Mucosa of stomach (tissue), 1 donor: ENCODE results near the gene DNAH1.

ENCODE experiments used
- H3K27me3 ChIP-seq: one replicate; pipeline ENCODE4 v1.7.0; 2013; ENCODE audit warnings: mild to moderate bottlenecking, low read length; ENCODE audit not compliant: control insufficient read depth, insufficient read depth
- H3K36me3 ChIP-seq: one replicate; pipeline ENCODE4 v1.7.0; 2013; ENCODE audit warnings: low read length; ENCODE audit not compliant: control insufficient read depth, insufficient read depth
- H3K4me1 ChIP-seq: one replicate; pipeline ENCODE4 v1.7.0; 2013; ENCODE audit warnings: mild to moderate bottlenecking, low read length; ENCODE audit not compliant: control insufficient read depth, insufficient read depth
- H3K4me3 ChIP-seq: one replicate; pipeline ENCODE4 v1.7.0; 2013; ENCODE audit warnings: low read length
- H3K9ac ChIP-seq: one replicate; pipeline ENCODE4 v1.7.0; 2013; ENCODE audit warnings: mild to moderate bottlenecking, low read length, moderate library complexity
- H3K9me3 ChIP-seq: one replicate; pipeline ENCODE4 v1.7.0; 2013; ENCODE audit warnings: mild to moderate bottlenecking, low read length, moderate library complexity; ENCODE audit not compliant: control insufficient read depth
- donor health status: Pancreatic carcinoma.

DNAH1 gene

DNA sequence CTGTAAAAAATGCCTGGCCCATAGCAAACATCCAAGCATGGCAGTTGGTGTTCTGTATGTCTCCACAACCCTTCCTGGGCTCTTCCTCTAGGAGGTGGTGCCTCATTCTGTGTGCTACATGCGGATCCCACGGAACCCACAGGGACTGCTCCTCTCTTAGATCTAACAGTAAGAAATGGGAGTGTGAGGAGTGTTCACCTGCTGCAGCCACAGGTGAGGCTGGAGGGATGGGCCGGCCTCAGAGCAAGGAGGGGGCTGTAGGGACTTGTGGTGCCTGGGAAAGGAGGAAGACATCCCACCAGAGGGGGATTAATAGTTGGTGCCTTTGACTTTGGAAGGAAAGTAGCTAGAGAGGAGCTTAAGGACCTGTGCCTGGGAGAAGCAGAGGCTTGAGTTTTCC lies 106.5 kb downstream of the DNAH1 start:
- no peaks in the 10 kb centered on the region for H3K4me1 ChIP-seq
- no peak overlapping the region for H3K9ac ChIP-seq
- no peaks in the 10 kb centered on the region for H3K36me3 ChIP-seq
- H3K27me3 ChIP-seq, result no peaks in the 10 kb centered on the region
- H3K9me3 ChIP-seq, result no peaks in the 10 kb centered on the region
- no peak overlapping the region for H3K4me3 ChIP-seq

DNA sequence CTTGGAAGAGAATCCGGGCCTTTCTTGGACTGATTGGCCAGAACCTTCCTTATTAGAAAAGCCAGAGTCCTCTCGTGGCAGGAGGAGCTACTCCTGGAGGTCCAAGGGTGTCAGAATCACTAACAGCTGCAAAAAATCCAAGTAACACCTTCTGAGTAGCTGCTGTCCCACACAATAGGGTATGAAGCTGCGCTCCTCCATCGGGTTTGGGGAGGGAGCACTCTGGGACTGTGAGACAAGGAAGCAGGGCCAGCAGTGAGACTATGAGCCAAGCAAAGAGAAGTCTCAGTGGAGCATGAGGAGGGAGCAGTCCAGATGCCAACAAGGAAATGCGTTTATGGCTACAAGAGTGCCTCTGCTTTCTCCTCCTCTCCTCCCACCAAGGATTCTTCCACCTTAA lies 107.1 kb downstream of the DNAH1 start:
- H3K27me3 ChIP-seq, result no peaks in the 10 kb centered on the region
- H3K4me1 ChIP-seq, result no peaks in the 10 kb centered on the region
- H3K9ac ChIP-seq, result no peak overlapping the region
- H3K4me3 ChIP-seq, result no peak overlapping the region
- no peaks in the 10 kb centered on the region for H3K36me3 ChIP-seq
- no peaks in the 10 kb centered on the region for H3K9me3 ChIP-seq

GRCh38 chr3:52428151-52429005 lies 112.3 kb downstream of the DNAH1 start:
- Histone ChIP-seq H3K9me3 (no peaks in the 10 kb centered on the region), H3K36me3 (no peaks in the 10 kb centered on the region), H3K4me1 (no peaks in the 10 kb centered on the region), H3K4me3 (no peak overlapping the region), H3K27me3 (peaks cover 6% of the 10 kb centered on the region), H3K9ac (no peak overlapping the region)

- Histone ChIP-seq H3K36me3 (no peaks in the 10 kb centered on the region), H3K9ac (no peak overlapping the region)
These were observed 112.9 kb downstream of the DNAH1 start for GRCh38 chr3:52429031-52429430.

DNA sequence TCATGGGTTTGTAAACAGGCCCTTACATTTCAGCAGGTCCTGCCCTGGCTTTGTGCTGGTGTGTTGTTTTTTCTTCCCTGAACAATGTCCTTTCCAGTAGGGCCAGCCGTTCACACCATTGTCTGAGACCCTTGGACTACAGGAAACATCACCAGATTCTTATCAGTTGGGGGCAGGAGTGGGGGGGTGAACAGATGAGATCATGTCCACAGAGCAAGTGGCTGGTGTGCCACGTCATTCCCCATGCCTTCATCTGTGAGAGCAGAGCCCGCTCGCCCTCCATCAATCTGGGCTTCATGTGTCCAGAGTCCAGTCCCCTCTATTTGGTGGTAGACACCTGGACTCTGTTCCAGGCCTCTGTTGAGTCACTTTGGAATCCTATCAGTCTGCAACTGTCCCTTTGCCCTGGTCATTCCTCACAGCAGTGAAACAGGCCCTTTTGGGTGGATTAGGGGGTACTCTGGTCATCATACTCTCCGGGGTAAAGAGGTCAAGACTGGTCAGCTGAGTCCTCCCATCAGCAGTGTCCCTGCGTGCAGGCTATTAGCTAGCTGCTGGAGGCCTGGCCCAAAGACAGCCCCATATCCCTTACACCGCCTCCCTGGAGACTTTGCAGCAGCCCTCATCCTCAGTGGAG lies 113.8 kb downstream of the DNAH1 start:
- no peak overlapping the region for H3K9ac ChIP-seq

More at GRCh38 chr3:52429031-52429430, 112.9 kb downstream of the DNAH1 start:
- H3K4me1 ChIP-seq, result no peaks in the 10 kb centered on the region
- H3K4me3 ChIP-seq, result no peak overlapping the region
- H3K27me3 ChIP-seq, result peaks cover 6% of the 10 kb centered on the region
- H3K9me3 ChIP-seq, result no peaks in the 10 kb centered on the region

DNA sequence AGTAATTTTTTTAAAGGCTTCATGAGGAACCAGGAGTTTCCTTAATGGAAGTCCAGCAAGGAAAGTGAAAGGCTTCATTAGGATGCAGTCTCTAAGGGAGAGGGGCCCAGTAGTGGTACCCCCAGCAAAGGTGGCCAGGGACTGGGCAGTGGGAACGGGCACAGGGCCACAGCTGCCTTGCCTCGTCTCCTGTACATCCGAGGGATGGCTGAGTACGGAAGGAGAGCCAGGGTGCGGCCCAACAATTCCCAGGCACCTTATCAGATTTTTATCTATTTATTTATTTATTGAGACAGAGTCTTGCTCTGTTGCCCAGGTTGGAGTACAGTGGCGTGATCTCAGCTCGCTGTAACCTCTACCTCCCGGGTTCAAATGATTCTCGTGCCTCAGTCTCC lies 114.3 kb downstream of the DNAH1 start:
- Histone ChIP-seq H3K4me3 (no peak overlapping the region), H3K4me1 (peaks cover 3% of the 10 kb centered on the region), H3K9ac (no peak overlapping the region), H3K9me3 (no peaks in the 10 kb centered on the region), H3K36me3 (no peaks in the 10 kb centered on the region), H3K27me3 (peaks cover 6% of the 10 kb centered on the region)

More for the DNA sequence above, 113.8 kb downstream of the DNAH1 start:
- Histone ChIP-seq H3K9me3 (no peaks in the 10 kb centered on the region), H3K4me1 (no peaks in the 10 kb centered on the region), H3K4me3 (no peak overlapping the region), H3K27me3 (peaks cover 6% of the 10 kb centered on the region), H3K36me3 (no peaks in the 10 kb centered on the region)

DNA sequence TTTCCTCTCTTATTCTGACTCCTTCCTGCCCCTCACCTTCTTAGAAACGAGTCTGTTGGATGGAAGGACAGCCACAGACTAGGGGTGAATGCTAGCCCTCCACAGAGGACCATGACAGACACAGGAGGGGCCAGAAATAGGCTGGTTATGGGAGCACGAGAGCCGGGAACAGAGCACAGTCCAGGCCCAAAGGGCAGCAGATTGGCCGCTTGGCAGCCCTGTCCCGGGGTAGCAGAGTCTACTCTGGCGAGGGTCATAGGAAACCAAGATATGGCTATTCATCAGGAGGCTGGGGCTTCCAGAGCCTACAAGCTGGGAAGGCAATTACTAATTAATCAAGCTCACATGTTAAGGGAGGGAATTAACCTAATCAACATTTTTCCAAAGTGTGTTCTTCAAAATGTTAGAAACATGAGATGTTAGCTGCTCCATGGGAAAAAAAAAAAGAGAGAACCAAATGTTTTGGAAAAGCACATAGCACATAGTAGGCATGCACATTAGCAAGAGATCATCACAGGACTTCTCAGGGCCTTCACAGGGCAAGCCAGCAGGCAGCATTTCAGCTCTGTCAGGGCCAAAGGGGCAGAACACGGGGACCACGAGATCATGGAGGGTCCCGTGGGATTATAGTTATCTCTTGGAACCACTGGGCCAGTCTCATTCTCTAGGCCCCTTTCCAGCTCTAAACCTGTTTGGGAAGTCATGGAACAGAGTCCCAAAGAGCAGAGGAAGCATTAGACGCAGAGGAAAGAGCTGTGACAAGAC lies 115.5 kb downstream of the DNAH1 start:
- no peak overlapping the region for H3K9ac ChIP-seq
- H3K4me1 ChIP-seq, result peaks cover 3% of the 10 kb centered on the region
- peaks cover 6% of the 10 kb centered on the region for H3K27me3 ChIP-seq
- no peak overlapping the region for H3K4me3 ChIP-seq
- no peaks in the 10 kb centered on the region for H3K36me3 ChIP-seq
- no peaks in the 10 kb centered on the region for H3K9me3 ChIP-seq

DNA sequence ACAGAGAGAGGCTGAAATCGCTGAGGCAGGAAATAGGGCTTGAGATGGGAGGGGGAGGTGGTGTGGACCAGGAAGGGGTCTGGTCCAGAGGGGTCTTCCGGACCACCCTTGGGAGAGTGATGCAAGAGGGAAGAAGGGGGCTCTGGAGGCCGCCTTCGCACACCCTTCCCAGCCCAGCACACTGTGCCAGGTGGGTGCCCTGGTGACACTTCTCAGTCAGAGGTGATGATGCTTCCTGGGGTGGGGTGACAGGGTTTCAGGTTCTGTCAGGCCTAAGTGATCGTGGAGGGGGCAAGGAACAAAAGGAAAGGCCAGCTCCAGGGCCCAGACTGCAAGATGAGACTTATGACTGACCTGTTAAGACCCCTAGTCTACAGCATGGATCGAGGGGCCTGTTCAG lies 116.1 kb downstream of the DNAH1 start:
- Histone ChIP-seq H3K4me3 (no peak overlapping the region), H3K4me1 (peaks cover 3% of the 10 kb centered on the region), H3K9ac (no peak overlapping the region), H3K36me3 (no peaks in the 10 kb centered on the region), H3K9me3 (no peaks in the 10 kb centered on the region), H3K27me3 (peaks cover 6% of the 10 kb centered on the region)

GRCh38 chr3:52432691-52433141 lies 116.6 kb downstream of the DNAH1 start:
- Histone ChIP-seq H3K9ac (no peak overlapping the region), H3K4me1 (peaks cover 7% of the 10 kb centered on the region), H3K36me3 (no peaks in the 10 kb centered on the region), H3K9me3 (no peaks in the 10 kb centered on the region), H3K27me3 (peaks cover 6% of the 10 kb centered on the region), H3K4me3 (no peak overlapping the region)

DNA sequence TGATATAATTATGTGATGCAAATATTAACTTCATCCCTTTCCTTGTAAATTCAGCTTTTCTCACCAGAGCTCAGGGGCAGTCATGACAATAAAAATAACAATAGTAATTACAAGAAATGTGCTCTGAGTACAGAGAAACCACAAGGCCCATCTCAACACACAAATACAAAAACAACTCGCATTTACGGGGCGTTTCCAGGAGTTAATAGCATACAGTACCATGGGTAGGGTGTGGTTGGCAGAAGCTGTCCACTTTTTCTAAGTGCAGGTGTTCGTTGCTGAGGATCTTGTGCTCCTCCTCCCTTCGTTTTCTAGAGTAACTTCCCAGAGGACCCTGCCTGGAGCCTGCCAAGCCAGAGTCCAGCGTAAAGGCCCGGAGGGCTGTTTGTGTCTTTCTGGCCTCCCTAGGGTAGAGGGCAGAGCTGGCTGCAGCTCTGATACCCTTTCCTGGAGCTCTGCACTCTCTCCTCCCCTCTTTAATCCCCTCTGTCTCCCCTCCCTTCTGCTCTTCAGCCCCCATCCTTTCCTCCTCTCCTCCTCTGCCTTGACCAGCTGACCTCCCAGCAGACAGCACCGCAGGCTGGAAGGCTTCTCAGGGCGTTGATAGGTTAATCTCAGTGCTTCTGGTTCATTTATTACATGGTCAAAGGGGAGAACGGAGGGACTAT lies 117.3 kb downstream of the DNAH1 start:
- Histone ChIP-seq H3K9me3 (no peaks in the 10 kb centered on the region), H3K4me3 (no peak overlapping the region), H3K4me1 (peaks cover 14% of the 10 kb centered on the region), H3K27me3 (peaks cover 6% of the 10 kb centered on the region), H3K9ac (no peak overlapping the region), H3K36me3 (no peaks in the 10 kb centered on the region)

DNA sequence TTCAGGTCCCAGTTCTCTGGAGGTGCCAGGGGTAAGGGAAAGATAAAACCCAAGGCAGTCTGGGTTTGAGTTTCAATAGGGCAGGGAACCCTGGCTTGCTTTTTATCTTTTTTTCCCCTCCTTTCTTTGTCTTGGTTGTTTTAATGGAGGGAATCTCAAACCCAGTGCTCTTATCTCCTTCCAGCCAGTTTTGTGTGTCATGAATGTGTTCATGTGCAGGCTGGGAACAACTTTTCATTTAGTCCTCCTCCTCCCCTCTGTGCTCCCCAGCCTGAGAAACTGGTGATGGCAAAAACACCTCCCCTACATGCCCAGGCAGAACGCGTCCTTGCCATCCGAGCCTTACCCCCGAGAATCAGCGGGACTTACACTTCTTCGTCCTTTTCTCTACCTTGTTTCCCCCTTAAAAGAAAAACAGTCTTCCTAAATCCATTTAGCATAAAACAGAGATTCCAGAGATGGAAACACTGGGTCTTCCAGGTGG lies 117.9 kb downstream of the DNAH1 start:
- Histone ChIP-seq H3K9ac (no peak overlapping the region), H3K4me3 (no peak overlapping the region), H3K9me3 (no peaks in the 10 kb centered on the region), H3K4me1 (peaks cover 14% of the 10 kb centered on the region), H3K27me3 (peaks cover 6% of the 10 kb centered on the region), H3K36me3 (no peaks in the 10 kb centered on the region)
